ENCODE data around the gene CTNNBIP1.
"Not testable (repeated sequence)": the region's sequence is repeated elsewhere in the genome, so short reads cannot be mapped to it uniquely, and the experiment has no call there.

DNA sequence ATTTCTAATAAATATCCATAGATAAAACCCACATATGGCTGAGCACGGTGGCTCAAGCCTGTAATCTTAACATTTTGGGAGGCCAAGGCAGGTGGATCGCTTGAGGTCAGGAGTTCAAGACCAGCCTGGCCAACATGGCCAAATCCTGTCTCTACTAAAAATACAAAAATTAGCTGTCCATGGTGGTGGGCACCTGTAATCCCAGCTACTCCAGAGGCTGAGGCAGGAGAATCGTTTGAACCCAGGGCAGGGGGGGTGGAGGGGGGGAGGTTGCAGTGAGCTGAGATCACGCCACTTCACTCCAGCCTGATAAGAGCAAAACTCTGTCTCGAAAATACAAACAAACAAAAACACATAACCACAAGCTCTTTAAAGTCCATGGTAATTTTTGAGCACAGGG is 104.1 kb downstream of the CTNNBIP1 start:
- not testable (repeated sequence) for TF ChIP-seq CHD2 (IDR thresholded peaks at IDR 0.05; ENCODE audit: low read length, partially characterized antibody); MXI1 (IDR thresholded peaks at IDR 0.05; ENCODE audit: low read depth, low read length); REST (IDR thresholded peaks at IDR 0.05; ENCODE audit: low read depth, low read length); EZH2phosphoT487 (IDR thresholded peaks at IDR 0.05; ENCODE audit: borderline replicate concordance, low read depth); RFX5 (IDR thresholded peaks at IDR 0.05; ENCODE audit: low read length); TCF12 (IDR thresholded peaks at IDR 0.05); RCOR1 (IDR thresholded peaks at IDR 0.05; ENCODE audit: low read length); TAF1 (IDR thresholded peaks at IDR 0.05; ENCODE audit: borderline replicate concordance, low read depth, low read length); GABPA (IDR thresholded peaks at IDR 0.05; ENCODE audit: low read depth); POLR2AphosphoS5 (IDR thresholded peaks at IDR 0.05; ENCODE audit: low read depth, low read length)
- TF ChIP-seq, protein P1, sequence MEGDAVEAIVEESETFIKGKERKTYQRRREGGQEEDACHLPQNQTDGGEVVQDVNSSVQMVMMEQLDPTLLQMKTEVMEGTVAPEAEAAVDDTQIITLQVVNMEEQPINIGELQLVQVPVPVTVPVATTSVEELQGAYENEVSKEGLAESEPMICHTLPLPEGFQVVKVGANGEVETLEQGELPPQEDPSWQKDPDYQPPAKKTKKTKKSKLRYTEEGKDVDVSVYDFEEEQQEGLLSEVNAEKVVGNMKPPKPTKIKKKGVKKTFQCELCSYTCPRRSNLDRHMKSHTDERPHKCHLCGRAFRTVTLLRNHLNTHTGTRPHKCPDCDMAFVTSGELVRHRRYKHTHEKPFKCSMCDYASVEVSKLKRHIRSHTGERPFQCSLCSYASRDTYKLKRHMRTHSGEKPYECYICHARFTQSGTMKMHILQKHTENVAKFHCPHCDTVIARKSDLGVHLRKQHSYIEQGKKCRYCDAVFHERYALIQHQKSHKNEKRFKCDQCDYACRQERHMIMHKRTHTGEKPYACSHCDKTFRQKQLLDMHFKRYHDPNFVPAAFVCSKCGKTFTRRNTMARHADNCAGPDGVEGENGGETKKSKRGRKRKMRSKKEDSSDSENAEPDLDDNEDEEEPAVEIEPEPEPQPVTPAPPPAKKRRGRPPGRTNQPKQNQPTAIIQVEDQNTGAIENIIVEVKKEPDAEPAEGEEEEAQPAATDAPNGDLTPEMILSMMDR (IDR thresholded peaks at IDR 0.05) = not testable (repeated sequence)
- TF ChIP-seq, protein P2, sequence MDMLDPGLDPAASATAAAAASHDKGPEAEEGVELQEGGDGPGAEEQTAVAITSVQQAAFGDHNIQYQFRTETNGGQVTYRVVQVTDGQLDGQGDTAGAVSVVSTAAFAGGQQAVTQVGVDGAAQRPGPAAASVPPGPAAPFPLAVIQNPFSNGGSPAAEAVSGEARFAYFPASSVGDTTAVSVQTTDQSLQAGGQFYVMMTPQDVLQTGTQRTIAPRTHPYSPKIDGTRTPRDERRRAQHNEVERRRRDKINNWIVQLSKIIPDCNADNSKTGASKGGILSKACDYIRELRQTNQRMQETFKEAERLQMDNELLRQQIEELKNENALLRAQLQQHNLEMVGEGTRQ (IDR thresholded peaks at IDR 0.05; ENCODE audit: borderline replicate concordance, low read depth, low read length) = not testable (repeated sequence)

All from SK-N-SH (cell line).